HG03045 (cell line): ENCODE results near the gene RUVBL2.

Experiments used
- ATAC-seq: cut with Tn5 transposase; IDR thresholded peaks from one replicate; pipeline ENCODE4 v1.9.1; 2021; ENCODE audit warnings: mild to moderate bottlenecking, moderate library complexity; ENCODE audit not compliant: unreplicated experiment

The RUVBL2 gene

GRCh38 chr19:48987323-48987722 is 6.4 kb upstream of the RUVBL2 start:
- no peak for ATAC-seq

GRCh38 chr19:48988286-48988685 is 5.4 kb upstream of the RUVBL2 start:
- no peak for ATAC-seq

- no peak for ATAC-seq
These were observed 4.8 kb upstream of the RUVBL2 start for GRCh38 chr19:48988860-48989259.

DNA sequence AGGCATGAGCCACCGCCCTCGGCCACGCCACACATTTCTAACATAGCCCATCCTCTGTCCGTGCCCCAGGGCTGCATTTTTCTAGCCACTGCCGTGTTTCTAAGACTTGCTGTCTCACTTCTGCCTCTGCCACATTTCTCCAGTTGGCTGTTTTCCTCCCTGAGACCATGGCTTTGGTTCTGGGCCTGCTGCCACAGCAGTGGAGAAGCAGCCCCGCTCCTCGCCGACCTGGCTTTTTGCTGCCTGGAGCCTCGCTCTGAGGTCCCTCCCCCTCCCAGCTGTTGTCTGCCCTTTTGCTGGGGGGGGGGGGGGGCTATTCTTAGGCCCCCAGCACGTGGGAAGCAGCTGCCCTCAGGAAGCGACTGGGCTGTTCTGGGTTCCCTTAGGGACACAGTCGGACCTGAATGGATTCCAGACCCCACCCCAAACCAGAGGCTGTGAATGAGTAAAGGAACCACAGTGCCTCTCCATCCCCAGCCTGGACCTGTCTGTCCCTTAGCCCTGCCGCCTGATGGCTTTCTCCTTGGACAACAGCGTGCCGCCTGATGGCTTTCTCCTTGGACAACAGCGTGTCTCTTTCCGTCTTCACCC is 3.9 kb upstream of the RUVBL2 start:
- no peak for ATAC-seq

DNA sequence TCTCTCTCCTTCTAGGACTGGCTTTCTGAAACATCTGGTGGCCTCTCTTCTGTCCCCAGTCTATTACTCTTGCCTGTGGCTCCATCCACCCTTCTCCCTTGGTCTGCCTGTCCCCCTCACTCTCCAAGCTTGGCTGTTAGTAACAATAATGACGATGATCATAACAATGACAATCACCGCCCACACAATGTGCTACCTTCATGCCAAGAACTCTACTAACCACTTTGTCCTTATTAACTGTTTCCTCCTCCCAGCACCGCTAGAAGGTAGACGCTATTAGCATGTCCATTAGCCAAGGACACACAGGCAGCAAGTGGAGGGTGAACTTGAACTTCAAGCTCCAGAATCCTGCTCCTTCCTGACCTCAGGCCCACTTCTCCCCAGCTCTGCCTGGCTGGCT is 3.3 kb upstream of the RUVBL2 start:
- no peak for ATAC-seq

- no peak for ATAC-seq
These were observed 2.6 kb upstream of the RUVBL2 start for GRCh38 chr19:48991011-48991609.

GRCh38 chr19:48991873-48992580 is 1.7 kb upstream of the RUVBL2 start:
- no peak for ATAC-seq

DNA sequence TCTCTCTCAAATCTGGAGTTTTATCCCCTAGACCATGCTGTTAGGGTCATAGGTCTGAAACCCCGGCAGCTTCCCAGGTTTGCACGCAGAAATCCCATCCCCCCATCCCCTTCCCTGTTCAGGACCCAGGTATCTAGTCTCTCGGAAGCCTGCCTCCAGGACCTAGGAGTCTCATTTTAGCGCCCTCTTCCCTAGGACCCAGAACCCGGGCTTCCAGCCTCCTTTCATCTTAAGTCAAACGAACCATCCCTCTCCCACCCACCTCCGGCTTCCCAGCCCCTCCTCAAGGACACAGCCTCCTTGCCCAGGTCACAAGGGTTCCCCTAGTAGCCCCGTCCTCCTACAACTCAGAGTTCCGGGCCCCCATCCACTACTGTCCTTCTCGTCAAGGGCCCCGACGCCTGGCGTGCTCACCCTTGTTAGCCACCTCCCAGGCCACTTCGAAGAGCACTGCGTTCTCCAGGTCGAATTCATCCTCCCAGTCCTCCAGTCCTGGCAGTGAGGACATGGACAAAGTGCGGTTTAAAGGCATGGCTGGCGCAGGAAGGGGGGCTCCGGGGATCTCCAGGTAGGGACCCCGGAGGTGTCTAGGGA is 1.0 kb upstream of the RUVBL2 start:
- no peak for ATAC-seq

- ATAC-seq, result no peak
These were observed 324 bp downstream of the RUVBL2 start for GRCh38 chr19:48994035-48994386.

- ATAC-seq, result no peak
These were observed 4.3 kb downstream of the RUVBL2 start for GRCh38 chr19:48997972-48998371.

GRCh38 chr19:48999481-49000325 is 6.0 kb downstream of the RUVBL2 start:
- ATAC-seq, result no peak

DNA sequence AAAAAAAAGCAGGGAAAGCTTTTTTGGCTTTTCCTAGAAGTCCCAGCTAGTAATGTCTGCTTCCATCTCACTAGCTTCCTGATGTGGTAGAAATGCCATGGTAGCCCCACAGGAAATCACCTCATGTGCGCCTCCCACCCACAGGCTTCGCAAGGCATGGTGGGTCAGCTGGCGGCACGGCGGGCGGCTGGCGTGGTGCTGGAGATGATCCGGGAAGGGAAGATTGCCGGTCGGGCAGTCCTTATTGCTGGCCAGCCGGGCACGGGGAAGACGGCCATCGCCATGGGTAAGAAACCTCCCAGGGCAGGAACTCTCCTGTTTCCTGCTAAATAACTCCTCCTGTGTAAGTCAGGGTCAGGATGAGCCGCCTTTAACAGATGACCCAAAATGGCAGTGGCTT is 10.4 kb downstream of the RUVBL2 start:
- no peak for ATAC-seq

- ATAC-seq, result no peak
These were observed 11.4 kb downstream of the RUVBL2 start for GRCh38 chr19:49004964-49005614.

DNA sequence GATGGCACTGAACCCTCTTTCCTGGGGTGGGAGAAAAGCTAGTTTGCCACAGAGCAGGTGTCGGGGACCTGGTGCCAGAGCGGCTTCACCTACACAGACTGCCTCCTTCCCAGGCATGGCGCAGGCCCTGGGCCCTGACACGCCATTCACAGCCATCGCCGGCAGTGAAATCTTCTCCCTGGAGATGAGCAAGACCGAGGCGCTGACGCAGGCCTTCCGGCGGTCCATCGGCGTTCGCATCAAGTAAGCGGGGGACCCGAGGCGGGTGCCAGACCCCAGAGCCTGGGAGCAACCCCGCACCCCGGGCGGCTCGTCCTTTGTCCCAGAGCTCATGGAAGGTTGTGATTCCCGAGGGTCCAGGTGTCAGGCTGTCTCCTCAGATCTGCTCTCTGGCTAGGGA is 13.2 kb downstream of the RUVBL2 start:
- no peak for ATAC-seq

- ATAC-seq, result no peak
These were observed 16.1 kb downstream of the RUVBL2 start for GRCh38 chr19:49009828-49010227.

GRCh38 chr19:49010453-49010852 is 16.8 kb downstream of the RUVBL2 start:
- no peak for ATAC-seq

- no peak for ATAC-seq
These were observed 17.5 kb downstream of the RUVBL2 start for GRCh38 chr19:49011194-49011593.

GRCh38 chr19:49014123-49014869 is 20.6 kb downstream of the RUVBL2 start:
- no peak for ATAC-seq

- no peak for ATAC-seq
These were observed 21.2 kb downstream of the RUVBL2 start for GRCh38 chr19:49014870-49015255.
